NCI-H2107 treated with DMSO at 0.1 percent for 48 hours (cell line): Measurements from ENCODE around the gene ERMARD.
A peak's percentile ranks its signal among the peaks of the same experiment; 100 is the strongest.

Source experiments
- DNase-seq: peaks from one replicate; lab custom pipeline; 2025; ENCODE audit not compliant: unreplicated experiment; lab: John Stamatoyannopoulos, UW

Gene ERMARD

DNA sequence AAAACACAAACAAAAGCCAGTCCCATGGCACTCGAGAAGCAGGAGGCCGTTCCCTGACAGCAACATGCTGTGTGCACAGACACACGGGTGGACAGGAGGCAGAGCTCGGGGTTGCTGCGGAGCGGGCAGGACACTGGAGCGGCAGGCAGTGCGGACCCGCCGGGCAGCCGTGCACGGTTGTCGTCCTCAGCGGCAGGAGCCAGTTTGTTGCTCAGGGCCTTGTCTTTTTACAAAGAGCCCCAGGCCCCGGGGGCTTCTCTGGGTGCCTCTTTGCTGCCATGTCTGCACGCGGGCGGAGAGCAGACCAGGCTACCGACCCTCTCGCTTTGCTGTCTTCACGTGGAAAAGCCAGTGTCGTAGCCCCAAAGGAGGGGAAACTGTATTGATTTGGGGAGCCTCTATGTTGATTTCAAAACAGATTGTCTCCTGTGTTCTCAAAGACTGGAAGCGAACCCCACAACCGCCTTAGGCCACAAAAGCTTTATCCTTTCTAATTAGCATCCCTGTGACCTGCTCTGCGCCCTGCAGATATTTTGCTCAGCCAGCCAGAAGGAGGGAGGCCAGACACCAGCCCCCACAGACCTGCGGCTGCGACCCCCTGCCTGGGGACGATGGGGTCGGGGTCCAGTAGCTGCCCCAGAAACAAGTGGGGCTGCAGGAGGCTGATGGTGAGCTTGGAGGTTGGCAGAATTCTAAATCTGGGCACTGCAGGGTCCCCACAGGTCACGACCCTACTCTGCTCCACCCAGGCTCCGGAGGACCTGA lies 50.2 kb downstream of the ERMARD start:
- no peak for DNase-seq

GRCh38 chr6:169802790-169803189 lies 51.4 kb downstream of the ERMARD start:
- no peak for DNase-seq

DNA sequence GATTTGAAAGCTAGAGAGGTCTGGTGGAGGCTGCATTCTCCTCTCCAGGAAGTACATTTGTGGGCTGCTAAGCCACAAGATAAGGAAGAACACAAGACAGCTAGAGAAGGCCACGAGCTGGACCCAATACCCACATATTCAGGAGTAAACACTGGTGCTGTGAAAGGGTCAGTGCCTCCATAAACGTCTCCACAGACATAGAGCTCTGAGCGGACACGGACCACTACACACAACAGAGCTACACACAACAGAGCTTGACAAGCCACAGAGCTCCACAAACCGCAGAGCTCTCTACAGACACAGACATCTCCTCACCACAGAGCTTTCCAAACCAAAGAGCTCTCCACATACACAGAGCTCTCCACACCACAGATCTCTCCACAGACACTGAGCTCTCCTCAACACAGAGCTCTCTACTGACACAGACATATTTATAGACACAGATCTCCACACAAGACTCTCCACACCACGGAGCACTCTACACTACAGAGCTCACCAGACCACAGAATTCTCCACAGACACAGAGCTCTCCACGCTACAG lies 51.9 kb downstream of the ERMARD start:
- DNase-seq = peak; percentile 48

- no peak for DNase-seq
Measured at GRCh38 chr6:169803816-169804340, 52.5 kb downstream of the ERMARD start.

- DNase-seq = no peak
Measured at GRCh38 chr6:169804427-169804826, 53.0 kb downstream of the ERMARD start.

GRCh38 chr6:169805242-169805838 lies 53.9 kb downstream of the ERMARD start:
- DNase-seq = no peak

GRCh38 chr6:169806701-169807100 lies 55.3 kb downstream of the ERMARD start:
- no peak for DNase-seq

DNA sequence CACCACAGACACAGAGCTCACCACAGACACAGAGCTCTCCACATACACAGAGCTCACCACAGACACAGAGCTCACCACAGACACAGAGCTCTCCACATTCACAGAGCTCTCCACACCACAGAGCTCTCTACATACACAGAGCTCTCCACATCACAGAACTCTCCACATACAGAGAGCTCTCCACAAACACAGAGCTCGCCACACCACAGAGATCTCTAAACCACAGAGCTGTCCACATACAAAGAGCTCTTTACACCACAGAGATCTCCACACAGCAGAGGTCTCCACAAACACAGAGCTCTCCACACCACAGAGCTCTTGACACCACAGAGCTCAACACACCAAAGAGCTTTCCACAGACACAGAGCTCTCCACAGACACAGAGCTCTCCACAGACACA lies 55.8 kb downstream of the ERMARD start:
- DNase-seq = no peak

DNA sequence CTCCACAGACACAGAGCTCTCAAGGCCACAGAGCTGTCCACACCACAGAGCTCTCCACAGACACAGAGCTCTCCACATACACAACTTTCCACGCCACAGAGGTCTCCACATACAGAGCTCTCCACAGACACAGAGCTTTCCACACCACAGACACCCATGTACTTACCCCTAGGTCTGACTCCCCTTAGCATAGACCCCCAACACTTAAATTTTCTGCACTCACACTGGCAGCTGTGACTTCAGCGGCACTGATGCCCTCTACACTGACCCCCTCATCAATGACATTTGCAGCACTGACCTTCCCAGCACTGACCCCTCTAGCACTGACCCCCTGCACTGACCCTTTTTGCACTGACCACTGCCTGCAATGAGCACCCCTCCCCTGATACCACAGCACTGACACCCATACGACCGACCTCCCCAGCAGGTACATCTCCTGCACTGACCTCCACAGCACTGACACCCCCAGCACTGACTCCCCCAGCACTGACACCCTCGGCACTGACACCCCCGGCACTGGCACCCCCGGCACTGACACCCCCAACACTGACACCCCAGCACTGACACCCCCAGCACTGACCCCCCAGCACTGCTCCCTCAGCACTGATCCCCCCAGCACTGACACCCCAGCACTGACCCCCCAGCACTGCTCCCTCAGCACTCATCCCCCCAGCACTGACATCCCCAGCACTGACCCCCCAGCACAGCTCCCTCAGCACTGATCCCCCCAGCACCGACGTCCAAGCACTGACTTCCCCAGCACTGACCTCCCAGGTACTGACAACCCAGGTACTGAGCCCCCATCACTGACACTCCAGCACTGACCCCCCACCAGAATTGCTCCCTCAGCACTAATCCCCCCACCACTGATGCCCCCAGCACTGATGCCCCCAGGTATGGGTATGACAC lies 56.5 kb downstream of the ERMARD start:
- DNase-seq = no peak

GRCh38 chr6:169808608-169808967 lies 57.2 kb downstream of the ERMARD start:
- no peak for DNase-seq

GRCh38 chr6:169809386-169809785 lies 58.0 kb downstream of the ERMARD start:
- no peak for DNase-seq

GRCh38 chr6:169810066-169810989 lies 58.9 kb downstream of the ERMARD start:
- DNase-seq = no peak

GRCh38 chr6:169811072-169811471 lies 59.6 kb downstream of the ERMARD start:
- DNase-seq = no peak

- DNase-seq = no peak
Measured at GRCh38 chr6:169811521-169812256, 60.3 kb downstream of the ERMARD start.

GRCh38 chr6:169812257-169812644 lies 60.8 kb downstream of the ERMARD start:
- no peak for DNase-seq

DNA sequence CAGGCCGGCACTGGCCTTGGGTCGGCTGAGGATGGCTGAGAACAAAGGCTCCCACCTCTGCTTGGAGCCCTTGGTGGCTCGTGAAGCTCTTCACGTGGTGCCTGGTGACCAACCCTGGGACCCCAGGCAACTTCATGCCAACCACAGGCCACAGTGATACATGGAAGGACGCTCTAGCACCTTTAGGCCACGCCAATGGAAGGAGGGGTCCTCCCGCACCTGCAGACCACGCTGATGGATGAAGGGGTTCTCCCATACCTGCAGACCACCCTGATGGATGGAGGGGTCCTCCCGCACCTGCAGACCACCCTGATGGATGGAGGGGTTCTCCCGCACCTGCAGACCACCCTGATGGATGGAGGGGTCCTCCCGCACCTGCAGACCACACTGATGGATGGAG lies 62.5 kb downstream of the ERMARD start:
- DNase-seq = no peak

- no peak for DNase-seq
Measured at GRCh38 chr6:169816054-169816453, 64.6 kb downstream of the ERMARD start.

DNA sequence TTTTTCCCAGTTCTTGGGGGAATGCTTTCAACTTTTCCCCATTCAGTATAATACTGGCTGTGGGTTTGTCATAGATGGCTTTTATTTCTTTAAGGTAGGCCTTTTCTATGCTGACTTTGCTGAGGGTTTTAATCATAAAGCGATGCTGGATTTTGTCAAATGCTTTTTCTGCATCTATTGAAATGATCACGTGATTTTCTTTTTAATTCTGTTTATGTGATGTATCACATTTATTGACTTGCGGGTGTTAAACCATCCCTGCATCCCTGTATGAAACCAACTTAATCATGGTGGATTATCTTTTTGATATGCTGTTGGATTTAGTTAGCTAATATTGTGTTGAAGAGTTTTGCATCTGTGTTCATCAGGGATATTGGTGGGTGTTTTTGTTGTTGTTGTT lies 65.6 kb downstream of the ERMARD start:
- DNase-seq = no peak

DNA sequence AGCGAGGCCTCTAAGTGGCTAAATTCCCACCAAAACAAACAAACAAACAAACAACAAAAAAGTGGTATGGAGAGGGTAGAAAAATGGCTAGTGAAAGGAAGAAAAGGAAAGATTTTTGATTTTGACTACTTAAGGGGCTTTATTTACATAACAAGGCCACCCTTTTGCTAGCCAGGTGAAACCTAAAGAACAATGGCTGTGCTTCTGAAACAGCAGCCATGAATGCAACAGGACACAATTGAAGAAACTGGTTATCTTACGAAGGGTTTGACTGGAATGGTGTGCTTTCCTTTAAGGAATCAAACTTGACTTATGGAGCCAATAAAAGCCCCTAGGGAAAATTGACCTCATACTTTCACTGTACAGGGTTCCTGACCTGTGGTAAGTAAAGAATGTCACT lies 68.9 kb downstream of the ERMARD start:
- DNase-seq = no peak

DNA sequence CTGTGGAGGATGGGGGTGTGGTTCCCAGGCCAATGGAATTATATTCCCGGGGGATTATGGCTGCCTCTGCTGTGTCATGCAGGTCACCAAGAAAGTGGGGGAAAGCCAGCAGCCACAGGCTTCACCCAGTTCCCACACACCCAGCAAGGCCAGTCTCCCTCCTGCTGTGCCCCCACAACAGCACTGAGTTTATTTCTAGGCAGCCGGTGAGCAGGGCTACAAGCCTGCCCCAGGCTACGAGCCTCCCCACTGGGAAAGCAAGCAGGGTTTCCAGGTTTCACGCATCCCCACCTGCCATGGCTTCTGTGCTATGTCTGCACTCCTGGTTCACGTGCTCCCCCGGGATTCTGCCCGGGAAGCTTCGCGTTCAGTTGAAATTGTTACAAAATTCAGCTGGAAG lies 72.6 kb downstream of the ERMARD start:
- DNase-seq = peak; percentile 21
